Dermis microvascular lymphatic vessel endothelial cell (primary cell): ENCODE data around the gene CCSER1. TPM values are rescaled to one million over a fixed set of nuclear protein-coding genes. Genes with fewer than 3 reads are reported as not detected.
"Not testable (repeated sequence)": the region's sequence is repeated elsewhere in the genome, so short reads cannot be mapped to it uniquely, and the experiment has no call there.

Source experiments
- DNase-seq, 2 donors: peaks; one replicate each; pipeline versions ENCODE4 v3.0.0 to v3.0.0-alpha.2; 2010; ENCODE audit warnings: low read depth in 2 of 2
- total RNA-seq: library from RNA; depleted of rRNA; stranded (reverse); fragments of >200 nt; gene quantifications from 2 replicates; pipeline ENCODE4 v1.2.1, GENCODE V29; 2014

The CCSER1 gene
- total RNA-seq, 1 donor from 2014 or later: 0.13 TPM

- DNase-seq: no peak
These were observed 1344.1 kb downstream of the CCSER1 start for GRCh38 chr4:91471280-91471679.

GRCh38 chr4:91472046-91472445 lies 1344.9 kb downstream of the CCSER1 start:
- DNase-seq: no peak

GRCh38 chr4:91485415-91485814 lies 1358.2 kb downstream of the CCSER1 start:
- no peak for DNase-seq

- DNase-seq: no peak
These were observed 1361.8 kb downstream of the CCSER1 start for GRCh38 chr4:91488946-91489345.

- DNase-seq: no peak
These were observed 1370.7 kb downstream of the CCSER1 start for GRCh38 chr4:91497892-91498291.

- no peak for DNase-seq
These were observed 1375.2 kb downstream of the CCSER1 start for GRCh38 chr4:91502365-91502764.

- no peak for DNase-seq
These were observed 1386.1 kb downstream of the CCSER1 start for GRCh38 chr4:91513326-91513725.

- DNase-seq: no peak
These were observed 1392.0 kb downstream of the CCSER1 start for GRCh38 chr4:91519155-91519554.

- DNase-seq: no peak
These were observed 1398.4 kb downstream of the CCSER1 start for GRCh38 chr4:91525621-91526020.

GRCh38 chr4:91527056-91527455 lies 1399.9 kb downstream of the CCSER1 start:
- no peak for DNase-seq

- no peak for DNase-seq
These were observed 1440.4 kb downstream of the CCSER1 start for GRCh38 chr4:91567594-91567993.

GRCh38 chr4:91577864-91578263 lies 1450.7 kb downstream of the CCSER1 start:
- DNase-seq: no peak

- DNase-seq: no peak
These were observed 1463.1 kb downstream of the CCSER1 start for GRCh38 chr4:91590260-91590659.

- DNase-seq: no peak
These were observed 1464.9 kb downstream of the CCSER1 start for GRCh38 chr4:91592125-91592524.

GRCh38 chr4:91596718-91597117 lies 1469.5 kb downstream of the CCSER1 start:
- DNase-seq: no peak

GRCh38 chr4:91598696-91599095 lies 1471.5 kb downstream of the CCSER1 start:
- no peak for DNase-seq

GRCh38 chr4:91600301-91600700 lies 1473.1 kb downstream of the CCSER1 start:
- DNase-seq: no peak

GRCh38 chr4:91601401-91601800 lies 1474.2 kb downstream of the CCSER1 start:
- no peak for DNase-seq

- DNase-seq: no peak
These were observed 1484.6 kb downstream of the CCSER1 start for GRCh38 chr4:91611782-91612181.

- no peak for DNase-seq
These were observed 1493.8 kb downstream of the CCSER1 start for GRCh38 chr4:91620952-91621351.

GRCh38 chr4:91621446-91621845 lies 1494.3 kb downstream of the CCSER1 start:
- no peak for DNase-seq

- DNase-seq: no peak
These were observed 1495.9 kb downstream of the CCSER1 start for GRCh38 chr4:91622925-91623602.

- not testable (repeated sequence) for DNase-seq
These were observed 1496.4 kb downstream of the CCSER1 start for GRCh38 chr4:91623603-91623967.

- no peak for DNase-seq
These were observed 1502.9 kb downstream of the CCSER1 start for GRCh38 chr4:91630054-91630453.
